Activated naive CD4-positive, alpha-beta T cell treated with anti-CD3 and anti-CD28 coated beads, Interleukin-2, amount 50 U/mL, for 72 hours (primary cell): ENCODE results near the gene DGAT2. TPM values are rescaled to one million over a fixed set of nuclear protein-coding genes. Genes with fewer than 3 reads are reported as not detected.

Experiments
- ATAC-seq, 2 donors: fragments of 150-1000 bp; cut with Tn5 transposase; 2 replicates each; pipeline ENCODE4 v1.10.0; 2021; ENCODE audit warnings: mild to moderate bottlenecking in 2 of 2, moderate library complexity in 2 of 2
- DNase-seq, 2 donors: peaks; one replicate each; pipeline ENCODE4 v3.0.0; 2021 to 2022; ENCODE audit warnings: low spot score in 2 of 2
- H3K27ac Mint-ChIP-seq, 2 donors: one replicate each; pipeline ENCODE4 v1.8.0; 2022; ENCODE audit warnings: mild to moderate bottlenecking in 2 of 2, mixed read lengths in 2 of 2
- H3K36me3 Mint-ChIP-seq, 2 donors: one replicate each; pipeline ENCODE4 v1.8.0; 2022; ENCODE audit warnings: mixed read lengths in 2 of 2
- H3K9me3 Mint-ChIP-seq, 2 donors: one replicate each; pipeline ENCODE4 v1.8.0; 2022; ENCODE audit warnings: mixed read lengths in 2 of 2
- total RNA-seq, 2 donors: library from RNA; stranded (reverse); gene quantifications; one replicate each; pipeline ENCODE4 v1.2.3, GENCODE V29; 2022

Gene DGAT2, protein sequence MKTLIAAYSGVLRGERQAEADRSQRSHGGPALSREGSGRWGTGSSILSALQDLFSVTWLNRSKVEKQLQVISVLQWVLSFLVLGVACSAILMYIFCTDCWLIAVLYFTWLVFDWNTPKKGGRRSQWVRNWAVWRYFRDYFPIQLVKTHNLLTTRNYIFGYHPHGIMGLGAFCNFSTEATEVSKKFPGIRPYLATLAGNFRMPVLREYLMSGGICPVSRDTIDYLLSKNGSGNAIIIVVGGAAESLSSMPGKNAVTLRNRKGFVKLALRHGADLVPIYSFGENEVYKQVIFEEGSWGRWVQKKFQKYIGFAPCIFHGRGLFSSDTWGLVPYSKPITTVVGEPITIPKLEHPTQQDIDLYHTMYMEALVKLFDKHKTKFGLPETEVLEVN
- 1 to 10 TPM; 1.1 to 3.9 TPM for total RNA-seq

DNA sequence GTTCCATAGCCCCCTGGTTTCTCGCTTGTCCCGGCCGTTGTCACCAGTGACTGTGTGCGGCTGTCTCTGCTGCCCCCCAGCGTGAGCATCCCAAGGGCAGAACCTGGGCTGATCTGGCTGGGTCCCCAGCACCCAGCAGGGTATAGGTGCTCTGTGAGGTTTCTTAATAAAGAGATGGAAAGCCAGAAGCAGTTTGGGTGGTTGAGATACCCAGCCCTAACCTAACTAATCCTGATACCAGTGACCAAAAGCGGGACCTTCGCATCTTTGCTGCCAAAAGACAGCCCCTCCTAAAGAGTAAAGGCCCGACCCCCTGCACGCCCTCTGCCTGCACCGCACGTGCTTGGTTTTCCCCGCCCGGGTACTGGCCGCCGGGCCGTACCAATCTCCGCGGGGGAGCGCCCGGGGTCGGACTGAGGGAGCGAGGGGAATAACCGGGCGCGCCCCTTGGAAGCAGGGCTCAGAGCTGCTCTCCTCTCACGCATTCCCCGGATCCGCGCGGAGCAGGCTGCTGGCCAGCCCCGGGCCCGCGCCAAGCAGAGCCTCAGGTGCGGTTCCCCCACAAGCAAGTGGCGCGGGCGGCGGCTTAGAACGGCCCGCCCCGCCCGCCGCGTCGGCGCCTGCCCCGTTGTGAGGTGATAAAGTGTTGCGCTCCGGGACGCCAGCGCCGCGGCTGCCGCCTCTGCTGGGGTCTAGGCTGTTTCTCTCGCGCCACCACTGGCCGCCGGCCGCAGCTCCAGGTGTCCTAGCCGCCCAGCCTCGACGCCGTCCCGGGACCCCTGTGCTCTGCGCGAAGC, at the start of gene DGAT2:
Gene DGAT2, plus strand, starts transcription at position 667 of the 797 bp plus-strand sequence. CDS start 214 bp downstream, outside the sequence.
- ATAC-seq (peak; percentile 87 to 90), DNase-seq (peak; percentile 70 to 71)
- no peaks in the 10 kb centered on the region for H3K36me3 Mint-ChIP-seq
- H3K27ac Mint-ChIP-seq = peak within 1 kb of the TSS in 1 of 2 donors; percentile 80
- no peaks in the 10 kb centered on the region for H3K9me3 Mint-ChIP-seq

DNA sequence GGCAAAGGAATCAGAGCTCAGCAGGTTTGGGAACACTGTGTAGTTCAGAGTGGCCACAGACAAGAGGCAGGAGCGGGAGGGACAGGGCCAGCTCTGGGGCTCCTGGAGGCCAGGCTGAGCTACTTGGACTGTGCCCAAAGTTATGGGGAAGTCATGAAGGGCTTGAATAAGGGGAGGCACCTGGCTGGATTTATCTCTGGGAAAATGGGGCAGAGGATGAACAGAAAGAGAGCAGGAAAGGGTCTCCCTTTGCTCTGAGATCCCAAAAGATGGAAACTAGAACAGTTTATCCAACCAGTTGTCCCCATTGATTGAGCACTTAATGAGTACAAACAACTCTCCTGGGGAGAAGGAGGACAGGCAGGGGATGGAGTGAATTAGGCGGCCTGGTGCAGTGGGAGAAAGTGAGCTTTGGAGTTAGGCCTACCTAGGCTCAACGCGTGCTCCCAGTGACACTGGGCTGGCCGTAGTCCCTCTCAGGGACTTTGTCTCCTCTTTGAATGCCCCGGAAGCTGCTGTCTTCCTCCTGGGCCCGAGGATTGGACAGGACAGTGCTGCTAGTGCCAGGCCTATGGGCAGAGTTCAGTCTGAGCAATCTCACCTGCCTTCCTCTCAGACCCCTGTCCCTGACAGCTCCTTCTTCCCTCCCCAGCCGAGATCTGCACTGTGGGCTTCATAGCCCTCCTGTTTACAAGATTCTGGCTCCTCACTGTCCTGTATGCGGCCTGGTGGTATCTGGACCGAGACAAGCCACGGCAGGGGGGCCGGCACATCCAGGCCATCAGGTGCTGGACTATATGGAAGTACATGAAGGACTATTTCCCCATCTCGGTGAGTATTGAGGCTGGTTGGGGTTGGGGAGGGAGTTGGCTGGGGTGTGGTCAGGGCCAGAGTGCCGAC, 49.0 kb upstream of the DGAT2 start:
- DNase-seq (no peak), ATAC-seq (no peak)
- Mint-ChIP-seq H3K27ac (peak overlapping the region in 1 of 2 donors; percentile 73), H3K36me3 (no peaks in the 10 kb centered on the region), H3K9me3 (no peaks in the 10 kb centered on the region)

DNA sequence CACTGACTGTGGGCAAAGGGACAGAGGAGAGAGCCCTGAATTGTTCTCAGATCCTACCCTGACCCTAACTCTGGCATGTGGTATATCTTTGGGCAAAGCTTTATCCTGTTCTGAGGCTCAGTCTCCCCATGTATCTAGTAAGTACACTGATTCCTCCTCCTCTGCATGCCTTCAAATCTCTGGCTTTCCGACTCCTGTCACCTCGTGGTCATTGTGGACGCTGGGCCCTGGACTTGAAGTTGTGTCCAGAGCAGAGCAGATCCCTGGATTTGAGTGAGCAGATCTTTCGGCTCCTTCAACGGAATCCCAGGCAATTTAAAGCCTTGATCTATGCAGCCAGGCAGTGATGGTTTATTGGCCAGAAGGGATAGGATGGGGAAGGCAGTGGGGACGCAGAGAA, 47.9 kb upstream of the DGAT2 start:
- no peak overlapping the region for H3K27ac Mint-ChIP-seq
- H3K36me3 Mint-ChIP-seq = no peaks in the 10 kb centered on the region
- ATAC-seq (no peak), DNase-seq (no peak)
- H3K9me3 Mint-ChIP-seq = no peaks in the 10 kb centered on the region

DNA sequence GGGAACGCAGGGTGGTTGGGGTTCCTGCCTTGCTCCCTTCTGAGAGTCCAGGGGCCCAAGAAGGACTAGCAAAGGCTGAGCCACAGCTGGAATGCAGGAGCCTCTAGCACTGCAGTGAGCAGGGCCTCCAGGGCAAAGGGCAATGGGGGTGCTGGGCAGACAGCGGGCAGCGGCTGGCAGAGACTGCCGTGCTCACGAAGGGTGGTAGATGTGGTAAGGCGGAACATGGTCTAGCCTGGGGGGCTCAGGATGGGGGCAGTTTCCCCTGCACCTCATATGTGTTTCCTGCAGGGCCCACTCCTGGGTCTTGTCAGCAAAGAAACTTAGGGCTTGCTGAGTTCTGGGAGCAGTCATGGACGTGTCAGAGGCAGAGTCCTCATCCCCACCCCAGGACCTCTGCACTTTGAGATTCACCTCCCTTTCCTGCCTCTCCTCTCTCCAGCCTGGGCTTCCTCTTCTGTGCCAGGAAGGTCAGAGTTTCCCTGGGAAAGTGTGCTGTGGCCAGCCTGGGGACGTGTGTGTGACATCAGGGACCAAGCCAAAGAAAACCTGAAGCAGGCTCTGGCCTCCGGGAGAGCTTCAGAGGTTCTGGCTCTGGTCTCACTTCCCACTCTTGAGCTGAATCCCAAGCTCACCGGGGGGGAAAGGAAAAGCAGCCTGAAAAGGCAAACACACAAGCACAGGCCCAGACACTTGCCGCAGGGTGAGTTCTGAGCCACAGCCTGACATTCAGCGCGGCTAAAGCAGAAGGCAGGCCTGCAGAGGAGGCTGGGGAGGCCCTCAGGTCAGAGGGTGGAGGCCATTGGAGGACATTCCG, 46.5 kb upstream of the DGAT2 start:
- ATAC-seq = no peak
- DNase-seq = no peak
- Mint-ChIP-seq H3K9me3 (no peaks in the 10 kb centered on the region), H3K27ac (no peak overlapping the region), H3K36me3 (no peaks in the 10 kb centered on the region)

DNA sequence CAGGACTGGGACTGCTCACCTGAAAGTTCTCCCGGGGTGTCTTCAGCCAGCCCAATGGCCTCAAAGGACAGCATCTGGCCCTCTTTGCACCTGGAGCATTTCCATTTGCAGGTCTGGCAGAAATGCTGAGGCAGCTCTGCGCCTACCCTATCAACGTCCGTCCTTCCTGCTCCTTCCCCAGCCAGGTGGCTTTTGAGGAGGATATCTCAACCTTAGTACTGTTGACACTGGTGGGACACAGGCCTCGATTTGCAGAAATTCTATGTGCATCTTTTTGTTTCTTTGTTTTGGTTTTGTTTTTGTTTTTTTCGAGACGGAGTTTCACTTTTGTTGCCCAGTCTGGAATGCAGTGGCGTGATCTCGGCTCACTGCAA, 45.9 kb upstream of the DGAT2 start:
- Mint-ChIP-seq H3K27ac (no peak overlapping the region), H3K36me3 (no peaks in the 10 kb centered on the region), H3K9me3 (no peaks in the 10 kb centered on the region)
- no peak for DNase-seq
- no peak for ATAC-seq

DNA sequence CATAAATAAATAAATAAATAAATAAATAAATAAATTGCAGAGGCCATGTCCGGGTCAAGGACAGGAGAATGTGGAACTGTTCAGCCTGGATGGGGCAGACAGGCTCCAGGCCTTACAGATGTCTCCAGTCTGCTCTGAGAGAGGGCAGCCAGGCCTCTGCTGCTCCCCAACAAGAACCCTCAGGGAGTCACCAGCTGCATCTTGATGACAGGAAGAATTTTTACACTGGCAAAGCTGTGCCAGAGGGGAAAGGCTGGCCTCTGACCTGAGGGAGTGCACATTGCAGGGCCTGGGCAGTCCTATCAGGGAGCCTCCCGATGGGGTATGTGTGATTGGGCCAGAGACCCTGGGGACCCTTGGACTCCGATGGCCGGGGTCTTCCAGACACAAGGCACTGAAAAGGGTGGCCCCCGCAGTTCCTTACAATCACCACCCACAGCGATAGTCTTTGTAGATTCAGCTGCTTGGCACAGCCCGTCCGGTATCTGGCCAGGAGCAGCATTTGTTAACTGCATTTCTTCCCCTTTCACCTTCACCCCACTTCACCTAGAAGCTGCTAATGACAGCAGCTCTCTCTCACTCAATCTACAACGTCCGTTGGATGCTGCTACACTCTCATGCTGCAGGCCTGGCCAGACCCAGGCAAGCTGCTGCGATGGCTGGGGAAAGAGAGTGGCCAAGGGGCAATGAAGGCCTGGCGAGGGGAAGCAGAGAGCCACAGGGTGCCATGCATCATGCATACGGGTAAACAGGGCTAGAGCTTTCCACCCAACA, 42.8 kb upstream of the DGAT2 start:
- ATAC-seq (no peak), DNase-seq (no peak)
- no peak overlapping the region for H3K27ac Mint-ChIP-seq
- H3K9me3 Mint-ChIP-seq = no peaks in the 10 kb centered on the region
- H3K36me3 Mint-ChIP-seq = no peaks in the 10 kb centered on the region

DNA sequence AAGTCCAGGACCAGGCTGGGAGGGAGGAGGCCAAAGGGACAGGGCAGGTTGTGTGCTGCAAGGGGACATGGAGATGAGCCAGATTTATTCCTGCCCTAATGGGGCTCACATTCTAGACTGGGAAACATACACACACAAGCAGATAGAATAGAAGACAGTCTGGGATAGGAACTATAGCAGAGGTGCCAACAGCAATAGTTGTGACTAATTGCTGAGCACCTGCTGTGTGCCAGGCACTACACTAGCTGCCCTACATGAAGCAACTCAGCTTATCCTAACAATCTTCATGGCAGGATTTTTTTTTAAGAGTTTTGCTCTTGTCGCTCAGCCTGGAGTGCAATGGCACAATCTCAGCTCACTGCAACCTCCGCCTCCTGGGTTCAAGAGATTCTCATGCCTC, 39.6 kb upstream of the DGAT2 start:
- ATAC-seq (no peak), DNase-seq (no peak)
- H3K9me3 Mint-ChIP-seq = no peaks in the 10 kb centered on the region
- no peak overlapping the region for H3K27ac Mint-ChIP-seq
- H3K36me3 Mint-ChIP-seq = no peaks in the 10 kb centered on the region

DNA sequence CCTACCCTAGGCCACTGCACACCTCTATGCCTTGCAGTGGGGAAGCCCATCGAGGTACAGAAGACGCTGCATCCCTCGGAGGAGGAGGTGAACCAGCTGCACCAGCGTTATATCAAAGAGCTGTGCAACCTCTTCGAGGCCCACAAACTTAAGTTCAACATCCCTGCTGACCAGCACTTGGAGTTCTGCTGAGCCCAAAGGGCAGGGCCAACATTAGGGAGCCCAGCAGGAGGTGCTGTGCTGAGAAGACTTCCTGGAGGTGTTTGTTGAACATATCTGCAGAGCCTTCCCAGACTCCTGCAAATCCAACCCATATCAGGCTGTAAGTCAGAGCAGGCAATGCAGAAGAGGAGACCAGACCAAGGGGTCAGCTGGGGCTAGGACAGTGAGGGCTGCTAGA, 37.5 kb upstream of the DGAT2 start:
- DNase-seq = no peak
- Mint-ChIP-seq H3K9me3 (no peaks in the 10 kb centered on the region), H3K36me3 (no peaks in the 10 kb centered on the region), H3K27ac (no peak overlapping the region)
- no peak for ATAC-seq

DNA sequence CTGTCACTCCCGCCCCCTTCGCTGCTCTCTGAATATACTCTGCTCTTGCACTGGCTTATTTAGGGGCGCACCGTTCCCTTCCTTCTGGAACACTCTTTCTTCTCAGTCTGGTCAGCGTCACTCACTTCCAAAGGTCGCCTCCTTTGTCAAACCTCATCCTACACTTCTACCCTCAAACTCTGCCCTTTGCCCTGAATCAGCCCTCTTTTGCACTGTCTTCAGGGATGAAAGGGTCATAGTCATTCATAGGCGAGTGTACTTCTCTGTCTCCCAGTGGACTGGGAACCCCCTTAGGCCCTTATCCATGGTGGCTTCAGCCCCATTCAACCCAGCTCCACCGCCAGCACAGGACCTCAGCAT, 35.5 kb upstream of the DGAT2 start:
- no peak for DNase-seq
- ATAC-seq = no peak
- H3K36me3 Mint-ChIP-seq = no peaks in the 10 kb centered on the region
- H3K27ac Mint-ChIP-seq = no peak overlapping the region
- H3K9me3 Mint-ChIP-seq = no peaks in the 10 kb centered on the region

DNA sequence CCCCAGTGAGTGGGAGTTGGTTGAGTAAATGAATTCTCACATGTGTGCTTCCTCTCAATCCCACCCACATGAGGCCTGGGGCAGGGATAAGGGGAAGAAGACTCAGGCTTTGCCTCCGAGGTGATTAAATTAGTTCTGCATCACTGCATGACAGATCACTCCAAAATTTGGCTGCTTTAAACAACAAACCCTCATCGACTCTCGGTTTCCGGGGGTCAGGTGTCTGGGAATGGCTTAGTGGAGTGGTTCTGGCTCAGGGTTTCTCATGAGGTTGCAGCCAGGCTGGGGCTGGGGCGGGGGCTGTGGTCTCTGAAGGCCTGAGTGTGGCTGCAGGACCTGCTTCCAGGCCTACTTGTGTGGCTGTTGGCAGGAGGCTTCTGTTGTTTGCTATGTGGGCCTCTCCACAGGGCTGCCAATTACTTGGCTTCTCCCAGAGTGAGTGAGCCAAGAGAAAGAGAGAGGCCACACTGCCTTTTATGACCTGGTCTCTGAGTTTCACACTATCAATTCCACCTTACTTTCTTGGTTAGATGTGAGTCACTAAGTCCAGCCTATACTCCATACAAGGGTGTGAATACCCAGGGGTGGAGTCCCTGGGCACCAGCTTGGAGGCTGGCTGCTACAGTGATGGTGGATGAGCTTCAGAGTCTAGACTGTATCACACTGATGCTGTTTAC, 35.0 kb upstream of the DGAT2 start:
- H3K27ac Mint-ChIP-seq = no peak overlapping the region
- no peaks in the 10 kb centered on the region for H3K36me3 Mint-ChIP-seq
- no peaks in the 10 kb centered on the region for H3K9me3 Mint-ChIP-seq
- peak; percentile 92 to 95 for ATAC-seq
- DNase-seq = no peak

DNA sequence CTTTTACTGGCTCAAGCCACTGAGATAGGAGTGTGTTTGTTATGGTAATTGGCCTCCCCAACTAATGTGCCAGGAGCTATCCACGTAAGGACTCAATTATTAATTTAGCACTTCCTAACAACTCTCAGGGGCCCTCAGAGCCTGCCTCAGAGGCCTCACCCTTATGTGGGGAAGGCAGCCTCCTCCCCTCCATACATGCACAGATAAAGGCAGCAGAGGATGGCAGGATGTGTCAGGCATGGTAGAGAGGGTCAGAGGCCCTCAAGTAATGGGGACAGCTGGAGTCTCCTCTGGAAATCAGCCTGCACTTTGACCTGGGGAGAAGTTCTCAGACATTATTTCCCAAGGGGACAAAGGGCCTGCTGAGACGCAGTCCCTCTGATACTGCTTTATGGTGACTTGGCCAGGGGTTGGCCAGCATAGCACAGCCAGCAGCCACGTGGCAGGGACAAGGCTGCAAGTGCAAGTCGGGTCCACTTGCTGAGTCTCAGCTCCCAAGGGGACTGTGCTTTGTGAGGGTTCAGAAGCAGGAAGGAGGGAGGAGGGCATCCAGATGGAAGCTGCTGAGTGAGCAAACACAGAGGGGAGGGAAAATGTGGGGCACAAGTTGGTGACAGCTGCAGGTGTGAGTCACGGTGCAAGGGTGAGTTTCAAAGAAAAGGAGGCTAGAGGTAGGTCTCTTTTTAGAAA, 33.9 kb upstream of the DGAT2 start:
- ATAC-seq = no peak
- Mint-ChIP-seq H3K27ac (no peak overlapping the region), H3K9me3 (no peaks in the 10 kb centered on the region), H3K36me3 (no peaks in the 10 kb centered on the region)
- DNase-seq = no peak

DNA sequence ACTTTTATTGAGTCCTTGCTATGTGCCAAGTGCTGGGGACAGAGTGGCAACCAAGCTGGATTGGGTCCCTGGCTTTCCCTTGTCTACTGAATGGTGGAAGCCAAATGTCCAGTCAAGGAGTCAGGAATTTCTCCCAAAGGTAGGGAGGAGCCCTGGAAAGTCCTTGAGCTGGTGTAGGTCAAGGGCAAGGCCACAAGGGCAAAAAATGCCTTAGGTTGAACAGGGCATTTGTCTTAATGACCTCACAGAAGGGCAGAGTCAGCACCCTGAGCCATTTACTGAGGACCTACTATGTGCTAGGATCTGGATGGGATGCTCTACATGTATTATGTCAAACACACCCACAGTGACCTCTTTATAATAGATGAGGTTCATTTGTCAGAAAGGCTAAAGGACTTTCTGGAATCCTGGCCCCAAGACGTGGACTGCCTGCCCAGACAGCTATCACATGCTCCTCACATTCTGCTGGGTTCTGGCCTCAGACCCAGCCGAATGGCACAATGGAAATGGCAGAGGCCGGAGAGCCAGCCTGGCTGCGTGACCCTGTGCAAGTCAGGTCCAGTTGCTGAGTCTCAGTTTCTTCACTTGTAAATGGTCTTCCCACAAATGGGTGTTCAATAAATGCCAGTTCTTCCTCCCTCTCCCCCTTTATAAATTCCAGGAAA, 33.3 kb upstream of the DGAT2 start:
- no peak for DNase-seq
- H3K27ac Mint-ChIP-seq = no peak overlapping the region
- H3K36me3 Mint-ChIP-seq = no peaks in the 10 kb centered on the region
- ATAC-seq = no peak
- no peaks in the 10 kb centered on the region for H3K9me3 Mint-ChIP-seq

DNA sequence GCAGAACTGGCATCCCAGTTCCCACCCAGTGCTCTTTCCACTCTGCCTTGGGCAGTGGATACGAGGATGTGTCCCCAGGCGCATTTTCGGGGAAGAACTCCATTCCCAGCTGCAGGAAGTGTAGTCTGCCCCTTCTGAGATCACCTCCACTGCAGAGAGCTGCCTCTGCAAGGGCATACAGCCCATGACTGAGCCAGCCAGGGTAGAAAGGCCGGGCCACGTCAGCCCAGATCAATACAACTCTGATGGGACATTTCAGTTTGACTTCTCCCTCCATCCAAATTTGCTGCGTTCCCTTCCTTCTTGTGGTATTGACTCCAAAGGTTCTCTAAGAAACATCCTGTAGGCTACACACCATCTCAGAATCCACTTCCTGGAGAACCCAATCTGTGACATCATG, 31.3 kb upstream of the DGAT2 start:
- ATAC-seq (no peak), DNase-seq (no peak)
- no peak overlapping the region for H3K27ac Mint-ChIP-seq
- no peaks in the 10 kb centered on the region for H3K9me3 Mint-ChIP-seq
- no peaks in the 10 kb centered on the region for H3K36me3 Mint-ChIP-seq

DNA sequence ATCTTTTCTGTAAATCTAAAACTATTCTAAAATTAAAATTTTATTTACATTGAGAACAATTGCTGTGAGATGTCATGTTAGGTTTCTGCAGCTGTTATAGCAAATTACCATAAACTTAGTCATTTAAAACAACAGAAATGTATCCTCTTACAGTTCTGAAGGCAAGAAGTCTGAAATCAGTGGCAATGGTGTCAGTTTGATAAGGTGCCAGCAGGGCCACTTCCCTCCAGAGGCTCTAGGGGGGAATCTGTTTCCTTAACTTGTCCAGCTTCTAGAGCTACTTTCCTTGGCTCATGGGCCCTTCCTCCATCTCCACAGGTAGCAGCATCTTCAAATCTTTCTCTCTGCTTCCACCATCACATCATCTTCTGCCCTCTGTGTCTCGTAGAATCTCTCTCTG, 27.9 kb upstream of the DGAT2 start:
- no peak overlapping the region for H3K27ac Mint-ChIP-seq
- H3K9me3 Mint-ChIP-seq = no peaks in the 10 kb centered on the region
- no peaks in the 10 kb centered on the region for H3K36me3 Mint-ChIP-seq
- ATAC-seq (no peak), DNase-seq (no peak)
